Amniotic epithelial cell (primary cell): Measurements from ENCODE around the gene COX7A1.
A peak's percentile ranks its signal among the peaks of the same experiment; 100 is the strongest.
"Not testable (repeated sequence)": the region's sequence is repeated elsewhere in the genome, so short reads cannot be mapped to it uniquely, and the experiment has no call there.

Experiments used
- DNase-seq: peaks from one replicate; pipeline ENCODE4 v3.0.0-alpha.2; 2010; ENCODE audit warnings: low read depth

COX7A1 gene

GRCh38 chr19:36141039-36141927 is 11.0 kb downstream of the COX7A1 start:
- peak; percentile 72 for DNase-seq

GRCh38 chr19:36140304-36141038 is 11.8 kb downstream of the COX7A1 start:
- peak; percentile 43 for DNase-seq

GRCh38 chr19:36139473-36140303 is 12.6 kb downstream of the COX7A1 start, which contains the start of gene CAPNS1:
Gene CAPNS1 (plus strand): TSS chr19:36140066. CDS start chr19:36141012, 946 bp downstream.
- peak; percentile 86 for DNase-seq

DNA sequence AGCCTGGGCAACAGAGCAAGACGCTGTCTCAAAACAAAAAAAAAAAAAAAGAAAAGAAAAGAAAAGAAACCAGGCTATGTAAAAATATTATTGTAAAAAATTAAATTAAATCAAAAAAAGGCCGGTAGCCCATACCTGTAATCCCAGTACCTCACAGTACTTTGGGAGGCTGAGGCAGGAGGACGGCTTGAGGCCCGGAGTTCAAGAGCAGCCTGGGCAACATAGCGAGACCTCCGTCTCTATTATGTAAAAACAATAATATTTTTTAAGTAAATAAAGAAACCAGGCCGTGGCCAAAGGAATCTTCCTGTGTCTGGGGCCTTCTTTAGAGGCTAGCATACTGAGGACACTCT is 13.2 kb downstream of the COX7A1 start:
- no peak for DNase-seq

DNA sequence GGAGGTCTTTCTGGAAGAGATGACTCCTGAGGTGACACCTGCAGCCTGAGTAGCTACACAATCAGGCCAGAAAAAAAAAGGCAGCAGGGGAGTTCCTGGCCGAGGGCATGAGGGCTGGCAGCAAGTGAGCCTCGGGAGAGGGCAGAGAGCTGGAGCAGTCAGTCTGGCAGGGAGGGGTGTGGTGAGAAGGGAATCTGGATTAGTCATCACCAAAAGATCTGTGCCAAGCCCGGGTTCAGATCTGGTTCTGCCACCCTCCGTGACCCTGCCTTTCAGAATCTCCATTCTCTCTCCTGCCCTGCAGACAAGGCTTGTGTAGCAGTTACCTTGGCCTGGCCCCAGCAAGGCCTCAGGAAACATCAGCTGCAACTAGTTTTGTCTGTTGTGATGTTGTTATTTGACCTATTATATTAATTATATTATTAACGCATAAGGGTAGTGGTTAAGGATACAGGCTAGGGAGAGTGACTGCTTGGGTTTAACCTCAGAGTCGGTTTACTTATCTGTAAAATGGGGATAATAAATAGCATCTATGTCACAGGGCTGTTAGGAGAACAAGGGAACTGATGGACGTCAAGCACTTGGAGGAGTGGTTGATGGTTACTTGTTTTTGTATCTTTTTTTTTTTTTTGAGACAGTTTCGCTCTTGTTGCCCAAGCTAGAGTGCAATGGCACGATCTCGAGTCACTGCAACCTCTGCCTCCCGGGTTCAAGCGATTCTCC is 15.1 kb downstream of the COX7A1 start:
- DNase-seq = peak; percentile 61

GRCh38 chr19:36134867-36135266 is 17.4 kb downstream of the COX7A1 start:
- DNase-seq = not testable (repeated sequence)

DNA sequence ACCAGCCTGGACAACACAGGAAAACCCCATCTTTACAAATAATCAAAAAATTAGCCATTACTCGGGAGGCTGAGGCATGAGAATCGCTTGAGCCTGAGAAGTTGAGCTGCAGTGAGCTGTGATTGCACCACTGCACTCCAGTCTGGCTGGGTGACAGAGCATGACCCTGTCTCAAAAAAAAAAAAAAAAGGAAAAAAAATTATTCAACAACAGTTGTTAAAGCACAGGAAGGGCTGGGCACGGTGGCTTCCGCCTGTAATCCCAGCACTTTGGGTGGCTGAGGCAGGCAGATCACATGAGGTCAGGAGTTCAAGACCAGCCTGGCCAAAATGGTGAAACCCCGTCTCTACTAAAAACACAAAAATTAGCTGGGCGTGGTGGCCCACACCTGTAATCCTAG is 21.0 kb downstream of the COX7A1 start:
- not testable (repeated sequence) for DNase-seq

- no peak for DNase-seq
These were observed 23.9 kb downstream of the COX7A1 start for GRCh38 chr19:36128392-36128736.

GRCh38 chr19:36125557-36125956 is 26.7 kb downstream of the COX7A1 start:
- no peak for DNase-seq

GRCh38 chr19:36121486-36122124 is 30.6 kb downstream of the COX7A1 start:
- no peak for DNase-seq

- no peak for DNase-seq
These were observed 31.3 kb downstream of the COX7A1 start for GRCh38 chr19:36120984-36121358.

DNA sequence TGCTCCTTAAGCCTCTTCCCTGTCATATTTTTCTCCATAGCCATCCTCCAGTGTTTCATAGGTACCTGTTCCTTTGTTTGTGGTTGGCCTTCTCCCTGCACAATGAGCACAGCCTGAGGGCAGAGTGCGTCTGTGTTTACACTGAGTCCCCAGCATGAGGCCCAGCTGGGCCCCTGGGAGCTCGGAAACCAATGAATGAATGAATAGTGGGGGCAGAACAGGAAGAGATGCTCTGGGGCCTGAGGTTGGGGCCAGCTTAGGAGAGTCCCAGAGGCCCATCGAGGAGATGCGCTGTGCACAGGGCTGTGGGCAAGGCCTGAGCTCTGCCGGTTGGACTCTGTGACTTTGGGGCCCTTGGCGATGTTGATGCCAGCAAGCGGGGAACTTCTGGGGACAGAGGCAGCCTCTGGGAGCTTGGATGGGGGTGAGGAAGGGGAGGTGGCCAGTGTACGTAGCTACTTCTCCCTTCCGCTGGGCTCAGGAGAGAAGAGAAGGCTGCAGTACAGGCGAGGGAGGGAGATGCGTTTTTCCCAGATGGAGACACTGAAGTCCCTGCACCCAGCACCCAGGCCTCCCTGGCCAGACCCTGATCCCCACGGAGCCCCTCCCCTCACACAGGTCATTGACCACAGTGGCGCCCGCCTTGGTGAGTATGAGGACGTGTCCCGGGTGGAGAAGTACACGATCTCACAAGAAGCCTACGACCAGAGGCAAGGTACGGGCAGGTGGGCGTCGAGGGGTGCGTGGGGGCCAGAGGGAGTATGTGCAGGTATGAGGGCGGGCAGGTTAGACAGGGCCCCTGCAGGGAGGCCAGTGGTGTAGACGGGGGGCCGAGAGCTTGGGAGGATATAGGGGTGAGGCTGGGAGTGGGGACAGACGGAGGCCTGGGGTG is 31.9 kb downstream of the COX7A1 start:
- no peak for DNase-seq

- DNase-seq = no peak
These were observed 36.0 kb downstream of the COX7A1 start for GRCh38 chr19:36116344-36116637.

DNA sequence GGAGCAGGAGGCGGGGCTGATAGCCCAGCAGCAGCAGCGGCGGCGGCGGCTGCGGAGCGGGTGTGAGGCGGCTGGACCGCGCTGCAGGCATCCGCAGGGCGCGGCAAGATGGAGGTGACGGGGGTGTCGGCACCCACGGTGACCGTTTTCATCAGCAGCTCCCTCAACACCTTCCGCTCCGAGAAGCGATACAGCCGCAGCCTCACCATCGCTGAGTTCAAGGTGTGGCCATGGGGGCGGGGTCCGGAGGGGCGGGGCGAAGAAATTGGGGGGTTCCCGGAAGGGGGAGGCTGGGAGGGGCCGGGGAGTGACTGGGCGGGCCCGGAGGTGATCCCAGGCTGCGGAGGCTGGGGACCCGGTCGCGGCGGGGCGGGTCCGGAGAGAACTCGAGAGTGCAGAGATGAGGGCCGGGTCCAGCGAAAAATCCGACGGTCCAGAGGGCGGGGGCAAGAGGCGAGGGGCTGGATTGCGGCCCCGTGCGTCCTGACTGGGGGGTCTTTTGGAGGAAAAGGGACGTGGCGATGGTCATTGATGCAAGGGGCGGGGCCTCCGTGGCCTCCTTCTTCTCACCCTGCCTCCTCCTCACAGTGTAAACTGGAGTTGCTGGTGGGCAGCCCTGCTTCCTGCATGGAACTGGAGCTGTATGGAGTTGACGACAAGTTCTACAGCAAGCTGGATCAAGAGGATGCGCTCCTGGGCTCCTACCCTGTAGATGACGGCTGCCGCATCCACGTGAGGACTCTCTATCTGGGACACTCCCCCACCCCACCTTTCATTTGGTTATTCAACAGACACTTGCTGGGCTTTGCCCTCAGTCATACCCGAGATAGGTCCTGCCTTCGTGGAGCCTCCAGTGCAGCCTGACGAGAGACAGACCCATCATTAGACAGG is 36.5 kb downstream of the COX7A1 start, which contains the start of gene TBCB:
Gene TBCB, plus strand, starts transcription at position 16 of the 891 bp plus-strand sequence. Its CDS starts 93 bp downstream, at position 109.
- DNase-seq = peak; percentile 16

DNA sequence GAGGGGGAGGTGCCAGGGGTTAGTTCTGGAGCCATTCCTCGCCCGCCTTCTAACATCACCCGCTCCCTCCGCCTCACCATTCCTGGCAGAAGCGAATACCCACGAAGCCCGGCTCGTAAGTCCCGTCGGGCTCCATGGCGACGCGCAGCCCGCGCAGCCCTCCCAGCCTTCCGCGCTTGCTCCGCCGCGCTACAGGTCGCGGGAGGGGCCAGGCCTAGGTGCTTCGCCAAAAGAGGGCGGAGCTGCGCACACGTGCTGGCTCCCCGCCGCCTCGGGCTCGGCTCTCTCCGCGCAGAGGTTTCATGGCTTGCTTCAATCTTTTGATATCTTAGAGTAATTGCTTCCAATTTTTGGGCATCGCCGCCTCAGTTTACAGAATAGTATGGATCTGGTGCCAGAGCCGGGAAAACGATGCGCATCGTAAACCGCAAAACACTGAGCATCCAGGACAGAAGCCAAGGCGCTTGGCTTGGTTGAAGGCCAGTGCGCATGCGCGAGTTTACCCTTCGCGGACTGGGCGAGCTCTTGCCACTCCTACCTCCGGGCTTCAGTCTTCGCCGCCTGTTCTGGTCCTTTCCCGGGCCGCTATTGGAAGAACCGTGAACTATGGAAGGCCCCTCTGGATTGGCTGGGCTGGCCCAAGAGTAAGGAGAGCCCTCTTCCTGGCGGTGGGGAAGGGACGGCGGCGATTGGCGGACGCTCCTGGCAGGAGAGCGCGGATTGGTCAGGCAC is 37.4 kb downstream of the COX7A1 start, which contains the start of gene POLR2I:
Gene POLR2I, minus strand, starts transcription at position 155 of the 732 bp plus-strand sequence. Its CDS starts 19 bp downstream, at position 136.
- peak; percentile 100 for DNase-seq

- peak; percentile 25 for DNase-seq
These were observed 38.1 kb downstream of the COX7A1 start for GRCh38 chr19:36113894-36114720.

- DNase-seq = no peak
These were observed 38.8 kb downstream of the COX7A1 start for GRCh38 chr19:36113425-36113824.
